Mucosa of descending colon (tissue), 3 donors: ENCODE data around the gene MAP7. TPM values are rescaled to one million over a fixed set of nuclear protein-coding genes. Genes with fewer than 3 reads are reported as not detected.
"Not testable (repeated sequence)": the region's sequence is repeated elsewhere in the genome, so short reads cannot be mapped to it uniquely, and the experiment has no call there.

Source experiments
- ATAC-seq: fragments of 200-7000 bp; cut with Tn5 transposase; one replicate; pipeline ENCODE4 v1.9.1; 2020; ENCODE audit warnings: mild to moderate bottlenecking, moderate library complexity
- DNase-seq, 3 donors: peaks; one replicate each; pipeline ENCODE4 v3.0.0-alpha.2; 2020
- H3K36me3 ChIP-seq: fragments of 200-600 bp; one replicate; pipeline ENCODE4 v1.8.0; 2021; ENCODE audit warnings: low read depth, mild to moderate bottlenecking
- H3K4me1 ChIP-seq: fragments of 200-600 bp; one replicate; pipeline ENCODE4 v1.8.0; 2021; ENCODE audit warnings: low read depth, mild to moderate bottlenecking
- H3K4me3 ChIP-seq: fragments of 200-600 bp; one replicate; pipeline ENCODE4 v1.8.0; 2021; ENCODE audit warnings: mild to moderate bottlenecking
- H3K9me3 ChIP-seq: fragments of 200-600 bp; one replicate; pipeline ENCODE4 v1.8.0; 2021; ENCODE audit warnings: mild to moderate bottlenecking
- intact Hi-C, 2 donors: fragments of 100-400 bp; cut with DNase I in 1 of 2; cut with micrococcal nuclease in 1 of 2; formaldehyde crosslinking; loops; one replicate each; pipeline versions ENCODE4 v1.11.0 to v1.11.1; 2022; cut with DNase I, micrococcal nuclease
- total RNA-seq, 3 donors: library from RNA; stranded (reverse); fragmentation: NEBNext Ultra II Directional in 2 of 3; extraction: Animal tissue kit (Norgen Biotek cat#: 25700) in 2 of 3; gene quantifications; one replicate each; pipeline versions ENCODE4 v1.2.1 to v1.2.4, GENCODE V29; 2021 to 2023
- TF ChIP-seq, protein P1 (sequence below): fragments of 200-600 bp; IDR thresholded peaks from one replicate; pipeline ENCODE4 v1.8.0; 2022; ENCODE audit warnings: antibody characterized with exemption, mild to moderate bottlenecking
- donor health status: DM: no; HTN: no; CAD: no; lungs with moderate emphysema.
- donor health status: DM: no; HTN: no; CAD: no.
- donor health status: DM: no; HTN: yes; CAD: no.

Gene MAP7
- total RNA-seq, 3 donors from 2014 or later: 28.4 to 80.5 (median 68.6) TPM

DNA sequence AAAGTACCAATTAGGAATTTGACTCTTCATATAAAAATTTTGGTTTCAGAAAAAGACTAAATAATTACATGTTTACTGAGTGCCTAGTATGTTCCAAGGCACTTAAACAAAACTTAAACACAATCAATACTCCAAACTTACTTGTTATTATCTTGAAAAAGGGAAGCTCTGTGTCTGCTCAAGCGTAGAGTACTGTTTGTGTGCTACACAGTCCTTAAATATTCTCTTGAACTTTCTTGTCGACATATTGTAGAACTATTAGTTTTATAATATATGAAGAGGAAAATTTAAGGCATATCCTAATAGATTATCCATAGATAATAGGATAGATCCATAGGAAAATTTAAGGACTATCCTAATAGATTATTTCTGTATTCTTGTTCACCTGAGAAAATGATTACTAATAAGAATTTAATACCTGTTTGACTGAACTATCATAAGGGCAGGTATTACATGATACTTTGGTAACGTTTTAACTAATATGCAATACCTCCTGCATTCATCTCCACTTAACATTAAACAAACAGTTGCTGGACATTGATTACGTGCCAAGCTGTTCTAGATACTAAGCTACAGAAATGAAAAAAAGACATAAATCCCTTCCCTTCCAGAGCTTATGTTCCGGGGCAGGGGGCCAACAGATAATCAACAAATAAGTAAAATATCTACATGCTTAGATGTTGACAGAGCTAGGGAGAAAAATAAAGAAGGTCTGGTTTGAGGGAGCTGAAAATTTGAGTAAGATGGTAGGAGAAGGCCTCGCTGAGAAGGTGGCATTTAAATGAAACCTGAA lies 145.4 kb downstream of the MAP7 start:
- intact Hi-C loops: no loop called here
- DNase-seq: no peak
- Histone ChIP-seq H3K9me3 (no peaks in the 10 kb centered on the region), H3K4me3 (no peak overlapping the region), H3K4me1 (peaks cover 13% of the 10 kb centered on the region), H3K36me3 (no peaks in the 10 kb centered on the region)
- TF ChIP-seq, protein P1, sequence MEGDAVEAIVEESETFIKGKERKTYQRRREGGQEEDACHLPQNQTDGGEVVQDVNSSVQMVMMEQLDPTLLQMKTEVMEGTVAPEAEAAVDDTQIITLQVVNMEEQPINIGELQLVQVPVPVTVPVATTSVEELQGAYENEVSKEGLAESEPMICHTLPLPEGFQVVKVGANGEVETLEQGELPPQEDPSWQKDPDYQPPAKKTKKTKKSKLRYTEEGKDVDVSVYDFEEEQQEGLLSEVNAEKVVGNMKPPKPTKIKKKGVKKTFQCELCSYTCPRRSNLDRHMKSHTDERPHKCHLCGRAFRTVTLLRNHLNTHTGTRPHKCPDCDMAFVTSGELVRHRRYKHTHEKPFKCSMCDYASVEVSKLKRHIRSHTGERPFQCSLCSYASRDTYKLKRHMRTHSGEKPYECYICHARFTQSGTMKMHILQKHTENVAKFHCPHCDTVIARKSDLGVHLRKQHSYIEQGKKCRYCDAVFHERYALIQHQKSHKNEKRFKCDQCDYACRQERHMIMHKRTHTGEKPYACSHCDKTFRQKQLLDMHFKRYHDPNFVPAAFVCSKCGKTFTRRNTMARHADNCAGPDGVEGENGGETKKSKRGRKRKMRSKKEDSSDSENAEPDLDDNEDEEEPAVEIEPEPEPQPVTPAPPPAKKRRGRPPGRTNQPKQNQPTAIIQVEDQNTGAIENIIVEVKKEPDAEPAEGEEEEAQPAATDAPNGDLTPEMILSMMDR: no peak
- no peak for ATAC-seq

DNA sequence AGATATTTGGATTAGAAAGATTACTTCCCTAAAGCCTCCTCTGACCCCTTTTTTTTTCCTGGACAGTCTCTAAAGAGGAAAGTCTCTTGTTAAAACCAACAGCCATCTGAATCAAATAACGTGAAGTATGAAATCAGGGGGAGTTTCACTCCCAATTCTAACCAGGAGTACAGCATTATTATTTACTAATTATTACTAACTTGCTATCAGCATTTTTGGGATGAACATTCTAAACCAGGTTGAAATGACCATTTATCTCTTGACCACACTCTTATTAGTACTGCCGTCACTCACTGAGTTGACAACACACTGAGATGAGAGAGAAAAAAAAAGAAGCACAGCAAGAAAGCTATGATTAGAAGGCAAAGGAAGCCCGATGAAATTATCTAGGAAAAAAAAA lies 146.2 kb downstream of the MAP7 start:
- no peak for DNase-seq
- TF ChIP-seq, protein P1: no peak
- H3K9me3 ChIP-seq: no peaks in the 10 kb centered on the region
- ATAC-seq: no peak
- intact Hi-C loops: no loop called here
- H3K4me3 ChIP-seq: no peak overlapping the region
- H3K4me1 ChIP-seq: peaks cover 13% of the 10 kb centered on the region
- H3K36me3 ChIP-seq: no peaks in the 10 kb centered on the region

DNA sequence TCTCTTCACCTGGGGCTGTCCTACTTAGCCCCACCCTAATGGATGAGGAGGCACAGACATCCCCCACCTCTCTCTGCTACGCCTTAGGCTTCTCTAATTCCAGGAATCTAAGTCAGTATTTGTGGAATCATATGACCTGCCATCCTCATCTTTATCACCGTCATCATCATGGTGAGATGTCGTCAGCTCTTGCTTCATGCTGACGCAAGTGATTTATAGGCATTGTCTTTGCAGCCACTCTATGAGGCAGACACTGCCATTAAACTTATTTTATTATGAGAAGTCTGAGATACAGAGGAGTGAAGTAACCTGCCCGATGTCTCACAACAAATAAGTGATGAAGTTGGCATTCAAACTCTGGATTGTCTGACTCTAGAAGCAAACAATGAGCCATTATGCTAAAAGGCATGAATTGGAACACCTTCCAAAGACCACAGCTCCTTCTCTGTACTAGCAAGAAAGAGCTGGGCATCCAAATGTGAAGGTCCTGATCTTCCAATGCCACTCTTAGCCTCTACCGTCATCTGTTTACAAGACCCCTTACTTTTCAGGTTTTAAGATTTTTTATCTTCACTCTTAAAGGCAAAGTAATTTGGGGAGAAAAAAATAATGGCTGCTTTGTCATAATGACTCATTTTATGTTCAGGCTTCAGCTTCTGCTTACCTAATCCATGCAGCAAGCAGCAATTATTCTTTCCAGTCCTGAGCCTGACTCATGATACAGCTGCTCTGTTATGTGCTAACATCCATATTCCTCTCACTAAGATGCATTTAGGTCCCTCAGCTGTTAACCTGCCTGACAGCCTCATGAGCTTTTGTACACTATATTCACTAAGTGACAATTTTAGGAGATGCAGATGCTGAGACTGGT lies 146.9 kb downstream of the MAP7 start:
- TF ChIP-seq, protein P1: no peak
- H3K36me3 ChIP-seq: no peaks in the 10 kb centered on the region
- intact Hi-C loops: no loop called here
- H3K4me1 ChIP-seq: peaks cover 12% of the 10 kb centered on the region
- peak; percentile 68 for ATAC-seq
- no peaks in the 10 kb centered on the region for H3K9me3 ChIP-seq
- no peak overlapping the region for H3K4me3 ChIP-seq
- DNase-seq: no peak

GRCh38 chr6:136401749-136402148 lies 148.5 kb downstream of the MAP7 start:
- Histone ChIP-seq H3K36me3 (no peaks in the 10 kb centered on the region), H3K4me1 (peaks cover 4% of the 10 kb centered on the region), H3K9me3 (no peaks in the 10 kb centered on the region), H3K4me3 (no peak overlapping the region)
- TF ChIP-seq, protein P1: no peak
- ATAC-seq (no peak), DNase-seq (no peak)
- intact Hi-C loops: no loop called here

DNA sequence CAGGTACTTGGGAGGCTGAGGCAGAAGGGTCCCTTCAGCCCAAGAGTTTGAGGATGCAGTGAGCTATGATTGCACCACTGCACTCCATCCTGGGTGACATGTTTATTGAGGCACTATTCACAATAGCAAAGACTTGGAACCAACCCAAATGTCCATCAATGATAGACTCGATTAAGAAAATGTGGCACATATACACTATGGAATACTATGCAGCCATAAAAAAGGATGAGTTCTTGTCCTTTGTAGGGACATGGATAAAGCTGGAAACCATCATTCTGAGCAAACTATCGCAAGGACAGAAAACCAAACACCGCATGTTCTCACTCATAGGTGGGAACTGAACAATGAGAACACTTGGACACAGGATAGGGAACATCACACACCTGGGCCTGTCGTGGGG lies 149.0 kb downstream of the MAP7 start:
- H3K36me3 ChIP-seq, DNase-seq, ATAC-seq, H3K4me3 ChIP-seq, H3K9me3 ChIP-seq, H3K4me1 ChIP-seq, intact Hi-C loops: not testable (repeated sequence)

GRCh38 chr6:136398453-136398852 lies 151.8 kb downstream of the MAP7 start:
- intact Hi-C loops: no loop called here
- DNase-seq (no peak), ATAC-seq (no peak)
- Histone ChIP-seq H3K4me3 (no peak overlapping the region), H3K36me3 (no peaks in the 10 kb centered on the region), H3K4me1 (no peaks in the 10 kb centered on the region), H3K9me3 (no peaks in the 10 kb centered on the region)
- TF ChIP-seq, protein P1: no peak
